Measurements from ENCODE around the gene MZT2B.

DNA sequence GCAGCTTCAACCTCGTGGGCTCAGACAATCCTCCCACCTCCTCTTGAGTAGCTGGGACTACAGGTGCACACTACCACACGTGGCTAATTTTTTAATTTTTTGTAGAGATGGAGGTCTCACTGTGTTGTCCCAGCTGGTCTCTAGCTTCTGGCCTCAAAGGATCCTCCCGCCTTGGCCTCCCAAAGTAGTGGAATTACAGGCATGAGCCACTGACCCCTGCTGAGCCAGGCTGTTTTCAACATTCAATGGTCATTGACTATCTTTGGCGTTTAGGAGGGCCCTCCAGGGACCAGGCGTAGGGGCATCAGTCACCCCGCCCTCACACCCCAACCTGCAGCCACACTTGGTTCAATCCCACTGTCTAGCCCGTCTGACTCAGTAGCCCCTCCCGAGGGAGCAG is 5.2 kb downstream of the MZT2B start:
- TF ChIP-seq POLR2AphosphoS5 (IDR thresholded peaks at IDR 0.05), result no peak
- TF ChIP-seq, protein P1, sequence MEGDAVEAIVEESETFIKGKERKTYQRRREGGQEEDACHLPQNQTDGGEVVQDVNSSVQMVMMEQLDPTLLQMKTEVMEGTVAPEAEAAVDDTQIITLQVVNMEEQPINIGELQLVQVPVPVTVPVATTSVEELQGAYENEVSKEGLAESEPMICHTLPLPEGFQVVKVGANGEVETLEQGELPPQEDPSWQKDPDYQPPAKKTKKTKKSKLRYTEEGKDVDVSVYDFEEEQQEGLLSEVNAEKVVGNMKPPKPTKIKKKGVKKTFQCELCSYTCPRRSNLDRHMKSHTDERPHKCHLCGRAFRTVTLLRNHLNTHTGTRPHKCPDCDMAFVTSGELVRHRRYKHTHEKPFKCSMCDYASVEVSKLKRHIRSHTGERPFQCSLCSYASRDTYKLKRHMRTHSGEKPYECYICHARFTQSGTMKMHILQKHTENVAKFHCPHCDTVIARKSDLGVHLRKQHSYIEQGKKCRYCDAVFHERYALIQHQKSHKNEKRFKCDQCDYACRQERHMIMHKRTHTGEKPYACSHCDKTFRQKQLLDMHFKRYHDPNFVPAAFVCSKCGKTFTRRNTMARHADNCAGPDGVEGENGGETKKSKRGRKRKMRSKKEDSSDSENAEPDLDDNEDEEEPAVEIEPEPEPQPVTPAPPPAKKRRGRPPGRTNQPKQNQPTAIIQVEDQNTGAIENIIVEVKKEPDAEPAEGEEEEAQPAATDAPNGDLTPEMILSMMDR (IDR thresholded peaks at IDR 0.05), result no peak
